ENCODE data around the gene NUP205. TPM values are rescaled to one million over a fixed set of nuclear protein-coding genes. Genes with fewer than 3 reads are reported as not detected.

Gene NUP205
- total RNA-seq, 1 experiment from 2014 or later, result 148 TPM

DNA sequence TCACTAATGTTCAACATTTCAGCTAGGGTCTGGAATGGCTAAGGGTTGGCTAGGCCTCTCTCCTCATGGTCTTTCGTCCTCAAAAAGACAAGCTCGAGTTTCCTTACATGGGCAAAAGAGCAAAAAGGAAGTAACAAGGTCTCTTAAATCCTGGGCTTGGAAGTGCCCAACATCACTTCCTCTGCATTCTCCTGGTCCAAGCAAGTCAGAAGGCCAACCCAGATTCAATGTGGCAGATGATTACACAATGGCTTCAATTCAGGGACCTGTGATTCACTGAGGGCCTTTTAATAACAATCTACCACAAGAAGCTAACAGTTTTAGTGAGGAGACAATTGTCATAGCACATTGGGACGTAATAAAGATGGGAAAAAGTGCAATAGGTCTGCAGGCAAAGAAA, 4.4 kb upstream of the NUP205 start:
- TF ChIP-seq, protein P1, sequence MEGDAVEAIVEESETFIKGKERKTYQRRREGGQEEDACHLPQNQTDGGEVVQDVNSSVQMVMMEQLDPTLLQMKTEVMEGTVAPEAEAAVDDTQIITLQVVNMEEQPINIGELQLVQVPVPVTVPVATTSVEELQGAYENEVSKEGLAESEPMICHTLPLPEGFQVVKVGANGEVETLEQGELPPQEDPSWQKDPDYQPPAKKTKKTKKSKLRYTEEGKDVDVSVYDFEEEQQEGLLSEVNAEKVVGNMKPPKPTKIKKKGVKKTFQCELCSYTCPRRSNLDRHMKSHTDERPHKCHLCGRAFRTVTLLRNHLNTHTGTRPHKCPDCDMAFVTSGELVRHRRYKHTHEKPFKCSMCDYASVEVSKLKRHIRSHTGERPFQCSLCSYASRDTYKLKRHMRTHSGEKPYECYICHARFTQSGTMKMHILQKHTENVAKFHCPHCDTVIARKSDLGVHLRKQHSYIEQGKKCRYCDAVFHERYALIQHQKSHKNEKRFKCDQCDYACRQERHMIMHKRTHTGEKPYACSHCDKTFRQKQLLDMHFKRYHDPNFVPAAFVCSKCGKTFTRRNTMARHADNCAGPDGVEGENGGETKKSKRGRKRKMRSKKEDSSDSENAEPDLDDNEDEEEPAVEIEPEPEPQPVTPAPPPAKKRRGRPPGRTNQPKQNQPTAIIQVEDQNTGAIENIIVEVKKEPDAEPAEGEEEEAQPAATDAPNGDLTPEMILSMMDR (conservative IDR thresholded peaks at IDR 0.05; ENCODE audit: low read depth, low read length), result no peak
- no peak for TF ChIP-seq EZH2 (IDR thresholded peaks at IDR 0.05; ENCODE audit: borderline replicate concordance, low read depth, low read length, poor library complexity, severe bottlenecking)
- ChIA-PET CTCF (no interaction called here), POLR2A (ENCODE audit: low non-redundant PET) (no interaction called here)
- Histone ChIP-seq H3K9me3 (ENCODE audit: low read depth, low read length, poor library complexity, severe bottlenecking) (no peaks in the 10 kb centered on the region), H3K27me3 (replicated peaks; ENCODE audit: insufficient read depth, low read depth, low read length, poor library complexity) (no peaks in the 10 kb centered on the region), H3K36me3 (ENCODE audit: insufficient read depth, low read length, poor library complexity, severe bottlenecking) (no peaks in the 10 kb centered on the region), H3K27ac (ENCODE audit: low read depth, low read length, poor library complexity, severe bottlenecking) (no peak overlapping the region), H3K4me3 (ENCODE audit: low read depth, low read length, poor library complexity, severe bottlenecking) (no peak overlapping the region), H3K4me1 (ENCODE audit: insufficient read depth, low read length, poor library complexity, severe bottlenecking) (no peaks in the 10 kb centered on the region)
- intact Hi-C loops (cut with micrococcal nuclease; ENCODE audit: unreplicated experiment), result no loop called here
- DNase-seq (ENCODE audit: low spot score), result no peak
- no TSS peak for BruUV-seq (replicated peaks)

DNA sequence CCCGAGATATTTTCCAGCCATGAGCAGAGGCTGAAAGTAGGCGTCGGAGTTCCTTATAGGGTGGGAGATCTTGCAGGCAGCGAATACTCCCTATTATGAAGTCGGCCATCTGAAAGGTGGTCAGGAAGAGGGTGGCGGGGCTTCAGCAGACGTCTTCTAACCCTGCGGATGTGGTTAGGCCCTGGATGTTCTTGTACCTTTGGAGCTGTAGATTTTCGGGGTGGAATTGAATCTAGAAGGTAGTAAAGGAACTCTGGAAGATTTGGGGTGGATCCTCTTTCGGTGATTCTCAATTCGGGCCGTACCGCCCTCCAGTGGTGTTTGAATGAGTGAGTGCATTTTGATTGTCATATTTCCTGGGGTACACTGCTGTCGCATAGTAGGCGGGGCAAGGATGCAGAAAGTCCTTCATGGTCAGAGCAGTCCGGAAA, 635 bp downstream of the NUP205 start:
- Histone ChIP-seq H3K27me3 (replicated peaks; ENCODE audit: insufficient read depth, low read depth, low read length, poor library complexity) (no peaks in the 10 kb centered on the region), H3K9me3 (ENCODE audit: low read depth, low read length, poor library complexity, severe bottlenecking) (no peaks in the 10 kb centered on the region), H3K36me3 (ENCODE audit: insufficient read depth, low read length, poor library complexity, severe bottlenecking) (no peaks in the 10 kb centered on the region), H3K27ac (ENCODE audit: low read depth, low read length, poor library complexity, severe bottlenecking) (peak overlapping the region; percentile 94), H3K4me1 (ENCODE audit: insufficient read depth, low read length, poor library complexity, severe bottlenecking) (peaks cover 11% of the 10 kb centered on the region), H3K4me3 (ENCODE audit: low read depth, low read length, poor library complexity, severe bottlenecking) (peak overlapping the region; percentile 67)
- peak; percentile 91 for DNase-seq (ENCODE audit: low spot score)
- no TSS peak for BruUV-seq (replicated peaks)
- CTCF ChIA-PET, result no interaction called here
- POLR2A ChIA-PET (ENCODE audit: low non-redundant PET), result no interaction called here
- TF ChIP-seq, protein P1 (conservative IDR thresholded peaks at IDR 0.05; ENCODE audit: low read depth, low read length), result peak; percentile 72
- TF ChIP-seq EZH2 (IDR thresholded peaks at IDR 0.05; ENCODE audit: borderline replicate concordance, low read depth, low read length, poor library complexity, severe bottlenecking), result no peak
- intact Hi-C loops (cut with micrococcal nuclease; ENCODE audit: unreplicated experiment), result loop anchor here (1.0 to 5.0 kb wide), 2 partner anchors 146 to 277 kb away; no protein-coding TSS in a partner anchor

DNA sequence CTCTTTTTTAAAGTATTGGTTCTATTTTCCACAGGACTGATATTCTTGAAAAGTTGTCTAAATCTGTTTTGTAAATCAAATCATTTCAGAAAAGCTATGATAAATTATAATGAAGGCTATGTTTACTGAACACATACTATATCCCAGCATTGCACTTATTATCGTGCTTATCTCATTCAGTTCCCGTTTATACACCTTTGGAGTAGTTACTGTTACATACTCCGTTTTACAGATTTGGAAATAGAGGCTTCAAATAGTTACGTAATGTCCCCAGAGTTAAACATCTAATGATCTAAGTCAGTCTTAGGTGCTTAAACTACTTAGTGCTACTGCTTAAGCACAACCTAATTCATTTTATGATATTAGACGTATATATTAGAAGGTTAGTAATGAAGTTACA, 1.2 kb downstream of the NUP205 start:
- ChIA-PET CTCF (no interaction called here), POLR2A (ENCODE audit: low non-redundant PET) (no interaction called here)
- peaks cover 11% of the 10 kb centered on the region for H3K4me1 ChIP-seq (ENCODE audit: insufficient read depth, low read length, poor library complexity, severe bottlenecking)
- H3K36me3 ChIP-seq (ENCODE audit: insufficient read depth, low read length, poor library complexity, severe bottlenecking), result no peaks in the 10 kb centered on the region
- no peaks in the 10 kb centered on the region for H3K9me3 ChIP-seq (ENCODE audit: low read depth, low read length, poor library complexity, severe bottlenecking)
- DNase-seq (ENCODE audit: low spot score), result no peak
- H3K27me3 ChIP-seq (replicated peaks; ENCODE audit: insufficient read depth, low read depth, low read length, poor library complexity), result no peaks in the 10 kb centered on the region
- TF ChIP-seq, protein P1 (conservative IDR thresholded peaks at IDR 0.05; ENCODE audit: low read depth, low read length), result no peak
- no peak for TF ChIP-seq EZH2 (IDR thresholded peaks at IDR 0.05; ENCODE audit: borderline replicate concordance, low read depth, low read length, poor library complexity, severe bottlenecking)
- BruUV-seq (replicated peaks), result TSS peak; percentile 70
- intact Hi-C loops (cut with micrococcal nuclease; ENCODE audit: unreplicated experiment), result loop anchor here (1.0 to 5.0 kb wide), 2 partner anchors 147 to 278 kb away; no protein-coding TSS in a partner anchor
- H3K27ac ChIP-seq (ENCODE audit: low read depth, low read length, poor library complexity, severe bottlenecking), result peak overlapping the region; percentile 94
- peak overlapping the region; percentile 67 for H3K4me3 ChIP-seq (ENCODE audit: low read depth, low read length, poor library complexity, severe bottlenecking)
